Smooth muscle cell (in vitro differentiated cells): ENCODE measurements around the gene FOCAD. TPM values are rescaled to one million over a fixed set of nuclear protein-coding genes. Genes with fewer than 3 reads are reported as not detected.

Experiments used
- DNase-seq: peaks from one replicate; lab custom pipeline; 2025; ENCODE audit not compliant: unreplicated experiment; lab: John Stamatoyannopoulos, UW
- H2AFZ ChIP-seq: fragments of 200-600 bp; sonication (generic); 2 replicates; pipeline ENCODE4 v1.6.0; 2016; ENCODE audit warnings: antibody characterized with exemption, low read depth, mild to moderate bottlenecking
- H3F3A ChIP-seq: fragments of 200-600 bp; sonication (generic); 2 replicates; pipeline ENCODE4 v1.6.0; 2017; ENCODE audit warnings: antibody characterized with exemption, low read depth
- H3K27ac ChIP-seq: fragments of 200-600 bp; sonication (generic); 2 replicates; pipeline ENCODE4 v1.5.1; 2016; ENCODE audit warnings: low read depth, mild to moderate bottlenecking
- H3K27me3 ChIP-seq: fragments of 200-600 bp; sonication (generic); 2 replicates; pipeline ENCODE4 v1.6.1; 2016; ENCODE audit warnings: low read depth, mild to moderate bottlenecking
- H3K36me3 ChIP-seq: fragments of 200-600 bp; sonication (generic); 2 replicates; pipeline ENCODE4 v1.5.1; 2016; ENCODE audit warnings: low read depth
- H3K4me1 ChIP-seq: fragments of 200-600 bp; sonication (generic); 2 replicates; pipeline ENCODE4 v1.5.1; 2016; ENCODE audit warnings: low read depth
- H3K4me2 ChIP-seq: fragments of 200-600 bp; sonication (generic); 2 replicates; pipeline ENCODE4 v1.6.0; 2016; ENCODE audit warnings: mild to moderate bottlenecking
- H3K4me3 ChIP-seq: fragments of 200-600 bp; sonication (generic); 2 replicates; pipeline ENCODE4 v1.5.1; 2016; ENCODE audit warnings: mild to moderate bottlenecking
- H3K79me2 ChIP-seq: fragments of 200-600 bp; sonication (generic); 2 replicates; pipeline ENCODE4 v1.6.0; 2016; ENCODE audit warnings: low read depth, mild to moderate bottlenecking
- H3K9ac ChIP-seq: fragments of 200-600 bp; sonication (generic); 2 replicates; pipeline ENCODE4 v1.6.0; 2016; ENCODE audit warnings: low read depth
- H3K9me3 ChIP-seq: fragments of 200-600 bp; sonication (generic); replicated peaks from 2 replicates; pipeline ENCODE4 v1.5.1; 2016; ENCODE audit warnings: low read depth
- H4K20me1 ChIP-seq: fragments of 200-600 bp; sonication (generic); 2 replicates; pipeline ENCODE4 v1.6.0; 2016; ENCODE audit warnings: low read depth
- WGBS: methylation state at CpG from one replicate; pipeline ENCODE4 v1.1.7; 2016; ENCODE audit warnings: low lambda C conversion rate; 5-methylcytosine and 5-hydroxymethylcytosine counted together
- polyA plus RNA-seq: library from polyadenylated mRNA; unstranded; fragments of >200 nt; fragmentation: Nextera tagmentation; extraction: Ambion mirVana; gene quantifications from 2 replicates; pipeline ENCODE4 v1.2.1, GENCODE V29; 2016
- total RNA-seq: library from RNA; depleted of rRNA; stranded (reverse); fragments of >200 nt; gene quantifications from 2 replicates; pipeline ENCODE4 v1.2.3, GENCODE V29; 2014
- TF ChIP-seq, protein P1 (sequence below): fragments of 200-600 bp; sonication (generic); IDR thresholded peaks from 2 replicates; pipeline ENCODE4 v1.5.1; 2017; ENCODE audit warnings: borderline replicate concordance, mild to moderate bottlenecking, antibody characterized with exemption; ENCODE audit not compliant: insufficient read depth, poor library complexity, severe bottlenecking

FOCAD gene
- total and polyA plus RNA-seq, 2 experiments from 2014 or later, result 31.0 to 106 TPM

DNA sequence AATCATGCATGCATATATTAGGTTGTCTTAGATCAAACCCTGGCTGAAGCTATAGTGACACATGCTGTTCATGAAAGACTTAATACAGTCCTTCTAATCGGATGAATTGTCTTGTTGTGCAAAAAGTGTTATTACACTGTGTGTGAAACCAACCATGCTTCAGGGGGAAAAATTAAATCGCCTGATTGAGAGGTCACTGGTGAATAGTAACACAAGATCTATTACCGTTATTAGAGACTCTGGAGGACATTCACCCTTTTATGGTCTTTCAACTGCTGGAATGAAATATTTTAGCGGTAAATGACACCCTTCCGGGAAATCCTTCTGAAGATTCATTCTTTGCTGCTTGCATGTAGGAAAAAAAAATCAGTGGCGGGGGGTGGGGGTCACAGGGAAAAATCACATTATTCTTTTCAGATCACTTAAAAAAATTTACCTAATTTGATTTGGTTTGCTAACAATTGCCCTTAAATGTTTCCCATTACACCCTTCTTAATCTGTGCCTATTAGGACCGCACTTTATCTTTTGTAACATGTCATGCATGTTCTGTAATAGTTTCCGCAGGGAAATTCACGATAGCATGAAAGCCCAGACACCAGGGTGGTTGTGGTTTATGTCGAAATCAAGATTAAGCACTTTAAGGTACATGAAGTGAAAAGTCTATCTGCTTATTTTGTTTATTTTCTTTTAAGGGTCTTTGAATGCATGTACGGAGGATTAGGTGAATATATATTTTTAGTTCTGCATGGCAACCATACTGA lies 120.6 kb downstream of the FOCAD start:
- Histone ChIP-seq H3F3A (no peaks in the 10 kb centered on the region), H2AFZ (no peak overlapping the region), H3K27ac (no peak overlapping the region), H3K9me3 (no peaks in the 10 kb centered on the region), H4K20me1 (peaks cover 41% of the 10 kb centered on the region), H3K4me1 (no peaks in the 10 kb centered on the region), H3K9ac (no peak overlapping the region), H3K79me2 (peaks cover 8% of the 10 kb centered on the region), H3K36me3 (no peaks in the 10 kb centered on the region), H3K27me3 (no peaks in the 10 kb centered on the region), H3K4me2 (no peak overlapping the region), H3K4me3 (no peak overlapping the region)
- TF ChIP-seq, protein P1, sequence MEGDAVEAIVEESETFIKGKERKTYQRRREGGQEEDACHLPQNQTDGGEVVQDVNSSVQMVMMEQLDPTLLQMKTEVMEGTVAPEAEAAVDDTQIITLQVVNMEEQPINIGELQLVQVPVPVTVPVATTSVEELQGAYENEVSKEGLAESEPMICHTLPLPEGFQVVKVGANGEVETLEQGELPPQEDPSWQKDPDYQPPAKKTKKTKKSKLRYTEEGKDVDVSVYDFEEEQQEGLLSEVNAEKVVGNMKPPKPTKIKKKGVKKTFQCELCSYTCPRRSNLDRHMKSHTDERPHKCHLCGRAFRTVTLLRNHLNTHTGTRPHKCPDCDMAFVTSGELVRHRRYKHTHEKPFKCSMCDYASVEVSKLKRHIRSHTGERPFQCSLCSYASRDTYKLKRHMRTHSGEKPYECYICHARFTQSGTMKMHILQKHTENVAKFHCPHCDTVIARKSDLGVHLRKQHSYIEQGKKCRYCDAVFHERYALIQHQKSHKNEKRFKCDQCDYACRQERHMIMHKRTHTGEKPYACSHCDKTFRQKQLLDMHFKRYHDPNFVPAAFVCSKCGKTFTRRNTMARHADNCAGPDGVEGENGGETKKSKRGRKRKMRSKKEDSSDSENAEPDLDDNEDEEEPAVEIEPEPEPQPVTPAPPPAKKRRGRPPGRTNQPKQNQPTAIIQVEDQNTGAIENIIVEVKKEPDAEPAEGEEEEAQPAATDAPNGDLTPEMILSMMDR, result no peak
- DNase-seq, result no peak
- WGBS, result 69% methylated on average over 11 of the region's 11 CpGs

DNA sequence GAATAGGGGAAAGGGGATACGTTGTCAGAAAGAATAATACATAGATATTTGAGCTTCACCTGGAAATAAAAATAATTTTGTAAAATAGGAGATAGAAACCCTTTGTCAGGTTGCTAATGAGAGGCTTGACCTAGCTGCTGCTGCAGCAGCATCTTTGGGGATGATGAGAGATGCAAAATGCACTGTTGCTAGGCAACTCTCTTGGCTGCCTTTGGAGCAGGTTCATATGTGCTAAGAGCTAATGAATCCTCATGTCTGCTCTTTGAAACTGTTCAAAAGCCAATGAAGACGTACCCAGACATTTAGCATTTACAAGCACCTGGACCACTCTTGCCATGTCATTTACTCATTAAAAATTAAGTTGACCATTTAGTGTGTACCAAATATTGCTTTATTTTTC lies 121.7 kb downstream of the FOCAD start:
- H3K9ac ChIP-seq, result no peak overlapping the region
- no peak overlapping the region for H3K27ac ChIP-seq
- DNase-seq, result no peak
- no peaks in the 10 kb centered on the region for H3K4me1 ChIP-seq
- H3K4me2 ChIP-seq, result no peak overlapping the region
- no peaks in the 10 kb centered on the region for H3K9me3 ChIP-seq
- H3K79me2 ChIP-seq, result peaks cover 8% of the 10 kb centered on the region
- TF ChIP-seq, protein P1, result no peak
- H4K20me1 ChIP-seq, result peaks cover 45% of the 10 kb centered on the region
- H3K4me3 ChIP-seq, result no peak overlapping the region
- H3K36me3 ChIP-seq, result no peaks in the 10 kb centered on the region
- no peak overlapping the region for H2AFZ ChIP-seq
- WGBS, result 94% methylated on average over 2 of the region's 2 CpGs
- H3K27me3 ChIP-seq, result no peaks in the 10 kb centered on the region
- H3F3A ChIP-seq, result no peaks in the 10 kb centered on the region

DNA sequence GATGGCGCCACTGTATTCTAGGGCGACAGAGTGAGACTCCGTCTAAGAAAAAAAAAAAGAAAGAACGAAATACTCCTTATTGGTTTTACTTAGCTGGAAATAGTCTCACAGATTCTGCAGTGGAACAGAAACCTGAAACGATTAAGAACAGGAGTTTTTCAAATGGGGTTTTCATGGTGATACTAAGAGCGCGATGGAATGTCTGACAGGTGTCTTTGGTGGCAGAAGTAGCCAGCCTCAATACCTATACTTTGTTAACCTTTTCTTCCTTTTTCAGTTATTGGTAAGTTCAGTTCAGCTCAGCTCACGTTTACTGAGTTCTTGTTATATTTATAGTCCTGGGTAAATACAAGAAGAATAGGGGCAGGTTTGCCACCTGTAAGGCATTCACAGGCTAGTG lies 123.9 kb downstream of the FOCAD start:
- no peak overlapping the region for H3K4me3 ChIP-seq
- H3K27ac ChIP-seq, result no peak overlapping the region
- TF ChIP-seq, protein P1, result no peak
- H3K27me3 ChIP-seq, result no peaks in the 10 kb centered on the region
- no peaks in the 10 kb centered on the region for H3F3A ChIP-seq
- no peak overlapping the region for H3K4me2 ChIP-seq
- WGBS, result 84% methylated on average over 8 of the region's 8 CpGs
- H3K79me2 ChIP-seq, result peaks cover under 1% of the 10 kb centered on the region
- no peaks in the 10 kb centered on the region for H3K9me3 ChIP-seq
- no peak overlapping the region for H3K9ac ChIP-seq
- no peaks in the 10 kb centered on the region for H3K36me3 ChIP-seq
- DNase-seq, result no peak
- H4K20me1 ChIP-seq, result peaks cover 38% of the 10 kb centered on the region
- H2AFZ ChIP-seq, result no peak overlapping the region
- H3K4me1 ChIP-seq, result no peaks in the 10 kb centered on the region

DNA sequence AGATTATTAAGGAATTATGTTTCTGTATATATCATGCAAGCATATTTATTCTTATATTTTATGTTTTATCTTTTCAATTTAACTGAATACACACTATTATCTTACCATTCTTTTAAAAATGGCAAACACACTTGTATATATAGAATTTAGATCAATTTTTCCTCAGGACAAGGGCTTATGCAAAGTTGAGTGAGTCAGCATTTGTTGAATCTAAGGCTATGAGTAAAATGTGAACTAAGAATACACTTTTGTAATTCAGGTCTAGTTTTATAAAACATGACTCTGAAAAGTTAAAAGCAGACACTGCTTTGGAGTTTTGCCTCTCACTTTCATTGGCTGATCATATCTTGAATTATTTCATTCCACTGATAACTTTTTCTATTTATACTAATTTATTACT lies 127.8 kb downstream of the FOCAD start:
- no peak overlapping the region for H3K4me2 ChIP-seq
- H3K9me3 ChIP-seq, result no peaks in the 10 kb centered on the region
- TF ChIP-seq, protein P1, result no peak
- H3K4me3 ChIP-seq, result no peak overlapping the region
- H3K4me1 ChIP-seq, result no peaks in the 10 kb centered on the region
- no peak overlapping the region for H3K9ac ChIP-seq
- H3K27me3 ChIP-seq, result no peaks in the 10 kb centered on the region
- H3F3A ChIP-seq, result no peaks in the 10 kb centered on the region
- no peaks in the 10 kb centered on the region for H3K79me2 ChIP-seq
- peaks cover 13% of the 10 kb centered on the region for H4K20me1 ChIP-seq
- no peak for DNase-seq
- H3K36me3 ChIP-seq, result no peaks in the 10 kb centered on the region
- H3K27ac ChIP-seq, result no peak overlapping the region
- H2AFZ ChIP-seq, result no peak overlapping the region
